Activated CD4-positive, alpha-beta T cell treated with anti-CD3 and anti-CD28 coated beads, Interleukin-2, amount 50 U/mL, for 48 hours (primary cell): ENCODE data around the gene TARBP1.
"Not testable (repeated sequence)": the region's sequence is repeated elsewhere in the genome, so short reads cannot be mapped to it uniquely, and the experiment has no call there.

ENCODE experiments used
- DNase-seq, 2 experiments: peaks; one replicate each; pipeline ENCODE4 v3.0.0-alpha.2; 2020

TARBP1 gene

GRCh38 chr1:234478481-234479309 is at the start of gene TARBP1:
Gene TARBP1, minus strand, starts transcription at chr1:234479179. Its CDS starts 76 bp downstream, at chr1:234479103.
- DNase-seq: peak; percentile 73 to 76

- DNase-seq: no peak
Measured at GRCh38 chr1:234528074-234528865, 49.3 kb upstream of the TARBP1 start.

DNA sequence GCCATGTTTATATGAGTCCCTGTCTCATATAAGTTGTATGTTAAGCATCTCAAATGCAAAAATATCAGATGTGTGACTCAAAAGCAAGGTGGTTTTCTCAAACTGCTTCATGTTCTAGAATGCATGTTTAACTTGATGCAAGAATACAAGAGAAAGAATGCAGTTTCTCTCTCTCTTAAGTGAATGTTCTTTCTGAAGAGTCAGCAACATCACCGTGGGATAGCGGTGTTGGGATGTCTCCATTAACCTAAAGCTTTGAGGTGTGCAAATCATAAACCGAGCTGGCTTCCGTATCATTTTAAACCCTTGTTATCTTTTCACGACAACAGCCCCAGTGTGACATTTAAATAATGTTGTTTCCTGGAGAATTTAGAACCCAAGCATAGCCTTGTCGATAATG is 48.4 kb upstream of the TARBP1 start:
- DNase-seq: no peak

DNA sequence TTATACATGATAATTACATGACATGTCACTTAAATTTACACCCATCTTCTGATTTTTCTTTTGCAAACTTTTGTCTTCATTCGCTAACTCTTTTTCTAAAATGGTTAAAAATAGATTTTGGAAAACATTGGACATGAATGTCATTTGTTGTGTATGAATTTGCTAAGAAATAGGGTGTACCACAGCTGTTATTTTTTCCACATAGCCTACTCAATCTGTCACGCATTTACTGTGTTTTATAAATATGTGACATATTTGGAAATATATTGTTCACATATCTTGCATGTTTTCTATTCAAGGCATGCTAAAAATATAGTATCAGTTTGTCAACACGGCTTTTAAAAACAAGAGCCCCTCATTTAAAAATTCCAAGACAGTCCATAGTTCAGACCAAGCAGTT is 47.9 kb upstream of the TARBP1 start:
- DNase-seq: no peak

DNA sequence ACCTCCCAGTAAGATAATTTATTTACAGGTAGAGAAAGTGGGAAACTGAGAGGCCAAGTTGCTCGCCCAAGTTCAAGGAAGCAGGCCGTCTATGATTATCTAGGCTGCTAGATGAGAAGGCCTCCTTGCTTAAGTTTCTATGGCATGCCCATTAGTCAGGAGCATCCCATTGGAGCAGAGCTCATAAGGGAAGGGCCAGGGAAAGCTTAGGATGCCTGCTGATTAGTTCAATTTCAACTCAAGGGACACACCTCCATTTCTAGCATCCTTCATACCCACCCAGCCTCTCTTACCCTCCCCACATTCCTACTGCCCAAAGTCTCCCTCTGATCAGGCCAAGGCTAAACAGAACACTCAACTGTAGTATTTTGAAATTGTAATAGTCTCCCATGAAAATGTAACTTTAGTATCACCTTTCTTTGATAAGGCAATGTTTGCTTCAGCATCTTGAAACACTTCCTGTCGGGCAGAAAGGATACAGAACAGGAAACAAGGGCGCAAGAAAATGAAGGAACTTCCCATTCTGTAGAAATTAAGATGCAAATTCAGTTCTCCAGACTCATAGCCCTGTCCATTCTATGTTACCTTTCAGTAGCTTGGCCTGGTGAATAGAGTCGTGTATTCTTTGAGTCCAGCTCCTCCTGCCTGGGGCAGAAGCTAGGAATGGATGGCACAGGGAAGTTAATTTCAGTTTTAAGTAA is 46.3 kb upstream of the TARBP1 start:
- DNase-seq: no peak

- DNase-seq: no peak
Measured at GRCh38 chr1:234521836-234522235, 42.9 kb upstream of the TARBP1 start.

DNA sequence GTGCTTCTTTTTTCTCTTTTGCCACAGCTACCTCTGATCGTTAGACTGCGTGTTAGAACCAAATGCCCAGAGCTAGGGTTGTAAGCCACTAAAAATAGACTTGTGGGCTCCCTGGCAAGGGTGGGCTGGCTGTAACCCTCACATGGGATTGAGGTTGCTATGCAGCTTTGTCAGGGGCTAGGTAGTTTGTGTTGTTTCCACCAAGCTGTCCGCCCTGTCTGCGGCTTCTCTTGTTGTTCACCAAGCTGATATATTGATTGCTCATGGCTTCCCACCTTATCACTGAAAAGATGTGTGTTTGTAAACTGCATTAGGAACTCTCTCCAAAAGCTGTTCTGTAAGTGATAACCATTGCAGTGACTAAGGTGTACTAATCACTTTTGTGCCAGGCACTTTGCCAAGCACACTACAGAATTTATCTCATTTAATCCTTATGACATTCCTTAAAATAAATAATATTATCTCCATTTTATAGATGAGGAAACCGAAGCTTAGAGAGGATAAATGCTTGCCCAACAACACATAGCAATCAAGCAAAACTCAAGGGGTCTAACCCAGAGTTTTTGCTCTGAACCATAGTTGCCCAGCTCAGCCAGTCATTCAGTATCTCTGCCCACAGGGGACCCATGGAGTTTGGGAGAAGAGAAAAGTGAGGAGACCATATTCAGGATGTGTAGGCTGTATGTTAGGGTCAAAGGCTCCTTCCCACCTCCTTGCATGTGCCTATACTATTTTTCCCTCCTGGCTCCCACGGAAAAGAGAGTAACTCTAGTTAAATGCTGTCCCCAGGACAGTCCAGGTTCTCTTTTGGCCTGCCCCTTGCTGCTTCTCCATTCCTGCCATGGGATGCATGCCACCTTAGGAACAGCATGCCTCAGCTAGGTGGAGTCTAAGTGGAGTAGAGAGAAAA is 42.2 kb upstream of the TARBP1 start:
- no peak for DNase-seq

DNA sequence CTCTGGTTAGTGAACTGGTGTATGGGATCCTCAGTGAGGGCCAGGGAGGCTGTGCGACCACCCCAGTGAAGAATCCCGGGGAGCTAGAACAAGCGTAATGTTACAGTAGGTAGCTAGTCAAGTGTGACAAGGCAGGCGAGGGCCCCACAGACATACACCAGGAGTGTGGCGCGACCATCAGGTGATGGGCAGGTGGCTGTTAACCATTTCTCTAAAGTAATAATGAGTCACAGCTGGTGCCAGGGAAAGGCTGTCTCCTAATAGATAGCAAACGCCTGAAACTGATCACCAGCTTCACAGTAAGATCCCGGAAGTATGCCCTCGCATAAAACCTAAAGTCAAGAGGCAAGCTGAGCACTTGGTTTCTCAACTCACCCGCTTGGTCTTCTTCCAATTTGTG is 40.5 kb upstream of the TARBP1 start:
- no peak for DNase-seq

DNA sequence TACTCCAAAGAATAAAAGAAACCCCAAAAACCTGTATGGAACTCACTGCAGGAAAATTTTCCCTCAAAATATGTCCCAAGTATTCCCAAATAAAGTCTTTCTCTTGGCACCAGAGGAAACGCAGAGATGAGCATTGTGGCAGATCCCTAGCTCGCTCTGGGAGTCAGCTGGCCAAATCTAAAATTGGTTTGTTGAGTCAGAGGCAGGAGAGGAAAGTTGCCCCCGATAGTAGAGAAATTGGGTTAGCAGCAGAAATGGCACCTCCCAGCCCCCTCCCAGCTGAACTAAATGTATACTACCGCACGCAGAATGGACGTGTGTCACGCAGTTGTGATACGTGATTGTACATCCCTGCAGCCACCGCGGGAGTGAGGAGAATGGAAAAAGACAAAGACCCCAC is 39.9 kb upstream of the TARBP1 start:
- DNase-seq: no peak

DNA sequence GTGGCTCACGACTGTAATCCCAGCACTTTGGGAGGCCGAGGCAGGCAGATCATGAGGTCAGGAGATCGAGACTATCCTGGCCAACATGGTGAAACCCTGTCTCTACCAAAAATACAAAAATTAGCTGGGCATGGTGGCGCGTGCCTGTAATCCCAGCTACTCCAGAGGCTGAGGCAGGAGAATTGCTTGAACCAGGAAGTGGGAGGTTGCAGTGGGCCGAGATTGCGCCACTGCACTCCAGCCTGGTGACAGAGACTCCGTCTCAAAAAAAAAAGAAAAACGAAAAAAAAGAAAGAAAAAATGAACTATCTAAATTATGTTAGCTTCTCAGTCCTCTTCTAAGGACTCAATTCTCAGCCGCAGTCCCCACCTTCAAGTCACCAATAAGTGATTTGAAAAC is 39.1 kb upstream of the TARBP1 start:
- not testable (repeated sequence) for DNase-seq

- no peak for DNase-seq
Measured at GRCh38 chr1:234517110-234517802, 38.3 kb upstream of the TARBP1 start.

GRCh38 chr1:234515821-234516241 is 36.9 kb upstream of the TARBP1 start:
- no peak for DNase-seq

GRCh38 chr1:234515411-234515810 is 36.4 kb upstream of the TARBP1 start:
- DNase-seq: no peak

- no peak for DNase-seq
Measured at GRCh38 chr1:234512451-234512861, 33.5 kb upstream of the TARBP1 start.

DNA sequence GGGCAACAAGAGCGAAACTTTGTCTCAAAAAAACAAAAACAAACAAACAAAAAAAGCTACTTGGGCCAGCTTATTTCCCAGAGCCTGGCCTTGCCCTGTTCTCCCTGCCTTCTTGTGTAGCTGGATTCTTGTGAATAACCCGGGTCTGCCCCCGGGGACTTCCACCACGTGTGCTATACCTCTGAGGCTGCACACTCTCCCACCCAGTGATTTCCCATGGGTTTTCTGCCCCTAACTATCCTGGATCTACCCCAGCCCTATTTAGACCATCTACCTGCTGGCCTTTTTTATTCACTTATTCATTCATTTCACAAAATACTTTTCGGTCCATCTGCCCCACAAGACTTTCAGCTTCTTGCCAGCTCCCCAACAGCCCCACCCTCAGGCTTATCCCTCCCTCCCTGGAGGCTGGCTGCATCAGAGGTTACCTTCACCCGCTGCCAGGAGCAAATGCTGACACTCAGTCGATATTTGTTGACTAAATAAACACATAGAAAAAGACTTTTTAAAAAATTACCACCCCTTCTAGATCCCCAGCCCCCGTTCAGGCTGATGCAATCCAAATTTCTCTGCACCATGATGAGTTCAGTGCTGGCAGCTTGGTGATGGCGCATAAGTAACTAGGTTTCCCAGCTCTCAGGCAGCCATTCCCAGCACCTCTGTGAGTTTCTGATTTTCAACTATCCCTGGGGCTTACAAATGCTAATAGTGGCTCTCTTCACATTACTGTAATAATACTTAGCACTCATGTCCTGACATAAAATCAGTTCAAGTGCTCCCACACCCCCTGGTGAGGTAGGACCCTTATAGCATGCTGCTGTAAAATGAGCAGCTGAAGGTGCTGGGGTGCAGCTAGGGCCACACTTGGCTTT is 30.7 kb upstream of the TARBP1 start:
- no peak for DNase-seq

DNA sequence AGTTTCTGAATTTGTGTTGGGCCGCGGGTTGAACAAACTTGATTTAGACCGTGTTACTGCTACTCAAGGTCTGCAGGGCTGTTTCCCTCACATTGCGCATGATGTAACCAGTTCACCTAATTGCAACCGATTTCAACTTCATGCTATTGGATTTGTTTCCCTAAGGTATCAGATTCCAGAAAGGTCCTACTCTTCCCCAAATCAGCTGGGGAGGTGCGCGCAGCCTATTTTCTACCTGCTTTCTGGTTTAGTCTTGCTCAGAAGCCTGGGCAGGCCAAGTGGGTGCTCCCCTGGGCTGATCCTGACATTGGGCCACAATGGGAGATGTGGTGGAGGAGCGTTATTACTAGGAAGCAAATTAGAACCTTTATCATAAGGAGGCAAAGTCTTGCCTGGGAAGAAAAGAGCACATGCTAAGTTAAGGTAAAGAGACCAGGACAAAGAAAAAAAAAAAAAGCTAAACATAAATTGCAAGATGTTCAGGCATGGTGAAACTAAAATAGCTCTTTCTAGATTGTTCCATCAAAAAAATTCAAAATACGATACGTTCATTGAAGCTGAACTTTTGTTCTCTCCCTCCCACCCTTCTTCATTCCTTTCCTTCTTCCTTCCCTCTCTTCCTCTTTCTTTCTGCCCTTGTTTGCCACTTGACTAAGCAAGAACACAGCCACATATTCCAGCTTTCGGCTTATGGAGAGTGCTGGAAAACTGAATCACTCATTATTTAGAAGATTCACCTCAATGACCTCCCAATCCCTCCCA is 28.8 kb upstream of the TARBP1 start:
- DNase-seq: no peak

- no peak for DNase-seq
Measured at GRCh38 chr1:234507089-234507488, 28.1 kb upstream of the TARBP1 start.

- no peak for DNase-seq
Measured at GRCh38 chr1:234505769-234506102, 26.8 kb upstream of the TARBP1 start.

DNA sequence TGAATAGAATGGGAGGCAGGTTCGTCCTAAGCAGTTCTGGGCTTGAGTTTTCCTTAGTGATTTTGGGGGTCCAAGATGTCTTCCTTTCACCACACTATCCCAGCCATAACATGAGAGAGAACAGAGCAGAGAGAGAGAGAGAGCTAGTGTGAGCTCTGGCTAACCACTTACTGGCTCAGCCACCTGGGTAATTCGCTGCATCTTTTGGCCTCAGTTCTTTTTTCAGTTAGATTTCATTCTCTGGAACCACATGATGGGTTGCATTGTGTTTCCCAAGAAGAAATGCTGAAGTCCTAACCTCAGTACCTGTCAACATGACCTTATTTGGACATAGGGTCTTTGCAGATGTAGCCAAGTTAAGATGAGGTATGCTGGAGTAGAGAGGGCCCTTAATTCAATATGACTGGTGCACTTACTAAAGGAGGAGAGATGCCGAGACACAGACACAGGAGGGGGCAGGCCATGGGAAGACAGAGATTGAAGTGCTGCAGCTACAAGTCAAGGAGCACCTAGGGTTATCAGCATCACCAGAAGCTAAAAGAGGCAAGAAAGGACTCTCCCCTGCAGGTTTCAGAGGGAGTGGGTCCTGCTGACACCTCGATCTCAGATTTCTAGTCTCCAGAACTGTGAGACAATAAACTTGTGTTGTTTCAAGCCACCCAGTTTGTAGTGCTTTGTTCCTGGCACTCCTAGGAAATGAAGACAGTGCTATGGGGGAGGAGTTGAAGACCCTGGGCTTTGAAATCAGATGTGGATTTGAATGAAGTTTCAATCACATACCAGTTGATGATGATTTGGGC is 26.2 kb upstream of the TARBP1 start:
- no peak for DNase-seq
